Measurements from ENCODE around the gene ATG7.
"Not testable (repeated sequence)": the region's sequence is repeated elsewhere in the genome, so short reads cannot be mapped to it uniquely, and the experiment has no call there.

The ATG7 gene

GRCh38 chr3:11437506-11437905, 165.3 kb downstream of the ATG7 start:
- no peak for DNase-seq

GRCh38 chr3:11438646-11439045, 166.4 kb downstream of the ATG7 start:
- DNase-seq: no peak

GRCh38 chr3:11441346-11441745, 169.1 kb downstream of the ATG7 start:
- DNase-seq: not testable (repeated sequence)

GRCh38 chr3:11444404-11444803, 172.2 kb downstream of the ATG7 start:
- DNase-seq: no peak

- DNase-seq: not testable (repeated sequence)
Measured at GRCh38 chr3:11445193-11445592, 173.0 kb downstream of the ATG7 start.

- no peak for DNase-seq
Measured at GRCh38 chr3:11445883-11446282, 173.7 kb downstream of the ATG7 start.

- DNase-seq: no peak
Measured at GRCh38 chr3:11447584-11448200, 175.5 kb downstream of the ATG7 start.

GRCh38 chr3:11450015-11450414, 177.8 kb downstream of the ATG7 start:
- DNase-seq: no peak

- no peak for DNase-seq
Measured at GRCh38 chr3:11452312-11452711, 180.1 kb downstream of the ATG7 start.

- DNase-seq: no peak
Measured at GRCh38 chr3:11452885-11453847, 181.0 kb downstream of the ATG7 start.

GRCh38 chr3:11455956-11456355, 183.8 kb downstream of the ATG7 start:
- DNase-seq: peak; percentile 53

- DNase-seq: no peak
Measured at GRCh38 chr3:11457135-11457534, 184.9 kb downstream of the ATG7 start.

- no peak for DNase-seq
Measured at GRCh38 chr3:11459186-11459824, 187.1 kb downstream of the ATG7 start.

GRCh38 chr3:11461226-11461625, 189.0 kb downstream of the ATG7 start:
- DNase-seq: no peak

GRCh38 chr3:11462673-11463072, 190.5 kb downstream of the ATG7 start:
- DNase-seq: not testable (repeated sequence)

- no peak for DNase-seq
Measured at GRCh38 chr3:11463591-11463990, 191.4 kb downstream of the ATG7 start.

- no peak for DNase-seq
Measured at GRCh38 chr3:11464356-11464755, 192.2 kb downstream of the ATG7 start.

GRCh38 chr3:11465744-11466616, 193.8 kb downstream of the ATG7 start:
- DNase-seq: no peak

GRCh38 chr3:11467875-11468274, 195.7 kb downstream of the ATG7 start:
- no peak for DNase-seq

- DNase-seq: no peak
Measured at GRCh38 chr3:11470031-11470853, 198.0 kb downstream of the ATG7 start.

GRCh38 chr3:11475324-11475723, 203.1 kb downstream of the ATG7 start:
- no peak for DNase-seq

GRCh38 chr3:11476735-11477144, 204.5 kb downstream of the ATG7 start:
- DNase-seq: no peak

Measured in T1000 (cell line).